Measurements from ENCODE around the gene ABHD10.

The ABHD10 gene

DNA sequence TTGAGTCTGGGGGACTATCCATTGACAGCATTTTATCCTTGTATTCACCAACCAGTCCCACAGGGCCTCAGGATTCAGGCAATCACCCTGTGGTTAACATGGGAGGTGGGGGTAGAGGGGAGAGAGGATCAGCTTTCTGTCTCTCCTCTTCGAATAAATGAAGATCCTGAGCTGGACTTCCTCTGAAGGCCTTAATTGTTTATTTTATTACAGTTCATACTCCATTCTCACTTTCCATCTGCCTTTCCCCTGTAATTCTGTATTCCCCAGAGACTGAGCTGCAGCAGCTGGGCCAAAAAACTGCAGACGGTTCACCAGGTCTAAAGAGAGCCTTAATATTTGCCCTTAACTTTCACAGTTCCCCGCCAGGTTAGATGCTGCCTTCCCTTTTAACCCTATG, 31.8 kb downstream of the ABHD10 start:
- no peak overlapping the region for H3K27ac ChIP-seq (ENCODE audit: low read length)
- TF ChIP-seq, protein P1, sequence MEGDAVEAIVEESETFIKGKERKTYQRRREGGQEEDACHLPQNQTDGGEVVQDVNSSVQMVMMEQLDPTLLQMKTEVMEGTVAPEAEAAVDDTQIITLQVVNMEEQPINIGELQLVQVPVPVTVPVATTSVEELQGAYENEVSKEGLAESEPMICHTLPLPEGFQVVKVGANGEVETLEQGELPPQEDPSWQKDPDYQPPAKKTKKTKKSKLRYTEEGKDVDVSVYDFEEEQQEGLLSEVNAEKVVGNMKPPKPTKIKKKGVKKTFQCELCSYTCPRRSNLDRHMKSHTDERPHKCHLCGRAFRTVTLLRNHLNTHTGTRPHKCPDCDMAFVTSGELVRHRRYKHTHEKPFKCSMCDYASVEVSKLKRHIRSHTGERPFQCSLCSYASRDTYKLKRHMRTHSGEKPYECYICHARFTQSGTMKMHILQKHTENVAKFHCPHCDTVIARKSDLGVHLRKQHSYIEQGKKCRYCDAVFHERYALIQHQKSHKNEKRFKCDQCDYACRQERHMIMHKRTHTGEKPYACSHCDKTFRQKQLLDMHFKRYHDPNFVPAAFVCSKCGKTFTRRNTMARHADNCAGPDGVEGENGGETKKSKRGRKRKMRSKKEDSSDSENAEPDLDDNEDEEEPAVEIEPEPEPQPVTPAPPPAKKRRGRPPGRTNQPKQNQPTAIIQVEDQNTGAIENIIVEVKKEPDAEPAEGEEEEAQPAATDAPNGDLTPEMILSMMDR (IDR thresholded peaks at IDR 0.05; ENCODE audit: borderline replicate concordance, extremely low read depth, low read length, poor library complexity, severe bottlenecking) = no peak
- H3K4me1 ChIP-seq (ENCODE audit: insufficient read depth, low read length) = no peaks in the 10 kb centered on the region
- no peak overlapping the region for H3K9ac ChIP-seq (ENCODE audit: low read depth, low read length)
- H3K4me3 ChIP-seq (ENCODE audit: low read depth in 1 of 2, low read length in 2 of 2) = no peak overlapping the region
- H3K9me3 ChIP-seq (ENCODE audit: insufficient read depth, low read length, severe bottlenecking) = no peaks in the 10 kb centered on the region
- ATAC-seq (ENCODE audit: insufficient read depth, low read depth) (no peak), DNase-seq (no peak)
- no peaks in the 10 kb centered on the region for H3K36me3 ChIP-seq (ENCODE audit: insufficient read depth, low read length)
- H4K20me1 ChIP-seq (ENCODE audit: insufficient read depth, low read length) = no peaks in the 10 kb centered on the region
- no peak overlapping the region for H2AFZ ChIP-seq (ENCODE audit: low read depth, low read length)
- H3K79me2 ChIP-seq (ENCODE audit: insufficient read depth, low read length) = no peaks in the 10 kb centered on the region
- H3K4me2 ChIP-seq (ENCODE audit: insufficient read depth, low read length) = no peak overlapping the region
- H3K27me3 ChIP-seq (ENCODE audit: insufficient read depth, low read length, poor library complexity) = no peaks in the 10 kb centered on the region

DNA sequence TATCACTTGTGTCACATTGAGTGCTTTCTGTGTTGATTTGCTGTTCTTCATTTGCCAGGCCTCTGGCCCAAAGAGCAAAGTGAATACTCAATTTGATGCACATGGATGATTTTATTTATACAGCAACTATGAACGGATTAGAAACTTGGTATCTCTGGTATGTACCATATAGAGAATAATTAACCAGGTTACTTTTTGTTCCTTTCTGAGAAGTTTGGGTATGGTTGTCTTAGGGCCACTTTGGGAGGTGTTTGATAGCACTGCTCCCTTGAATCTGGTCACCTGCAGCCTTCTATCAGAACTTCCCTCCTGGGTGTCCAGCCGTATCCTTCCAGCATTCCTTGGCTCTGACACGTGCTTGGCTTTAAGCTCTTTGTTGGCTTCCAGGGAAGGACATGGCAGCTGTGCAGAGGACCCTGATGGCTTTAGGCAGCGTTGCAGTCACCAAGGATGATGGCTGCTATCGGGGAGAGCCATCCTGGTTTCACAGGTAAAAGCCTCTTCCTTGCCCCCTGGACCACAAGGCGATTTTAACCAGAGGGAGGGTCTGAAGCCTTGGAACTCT, 32.6 kb downstream of the ABHD10 start:
- Histone ChIP-seq H2AFZ (ENCODE audit: low read depth, low read length) (no peak overlapping the region), H3K27me3 (ENCODE audit: insufficient read depth, low read length, poor library complexity) (no peaks in the 10 kb centered on the region), H3K36me3 (ENCODE audit: insufficient read depth, low read length) (no peaks in the 10 kb centered on the region), H3K9ac (ENCODE audit: low read depth, low read length) (no peak overlapping the region), H3K4me2 (ENCODE audit: insufficient read depth, low read length) (no peak overlapping the region), H3K4me3 (ENCODE audit: low read depth in 1 of 2, low read length in 2 of 2) (no peak overlapping the region), H3K79me2 (ENCODE audit: insufficient read depth, low read length) (no peaks in the 10 kb centered on the region), H3K9me3 (ENCODE audit: insufficient read depth, low read length, severe bottlenecking) (no peaks in the 10 kb centered on the region), H3K27ac (ENCODE audit: low read length) (no peak overlapping the region), H4K20me1 (ENCODE audit: insufficient read depth, low read length) (no peaks in the 10 kb centered on the region), H3K4me1 (ENCODE audit: insufficient read depth, low read length) (no peaks in the 10 kb centered on the region)
- DNase-seq (no peak), ATAC-seq (ENCODE audit: insufficient read depth, low read depth) (no peak; the same call in 2 of the 3 replicates)
- TF ChIP-seq, protein P1 (IDR thresholded peaks at IDR 0.05; ENCODE audit: borderline replicate concordance, extremely low read depth, low read length, poor library complexity, severe bottlenecking) = no peak
- TF ChIP-seq EZH2 (IDR thresholded peaks at IDR 0.05; ENCODE audit: borderline replicate concordance, low read depth, low read length, severe bottlenecking) = no peak

DNA sequence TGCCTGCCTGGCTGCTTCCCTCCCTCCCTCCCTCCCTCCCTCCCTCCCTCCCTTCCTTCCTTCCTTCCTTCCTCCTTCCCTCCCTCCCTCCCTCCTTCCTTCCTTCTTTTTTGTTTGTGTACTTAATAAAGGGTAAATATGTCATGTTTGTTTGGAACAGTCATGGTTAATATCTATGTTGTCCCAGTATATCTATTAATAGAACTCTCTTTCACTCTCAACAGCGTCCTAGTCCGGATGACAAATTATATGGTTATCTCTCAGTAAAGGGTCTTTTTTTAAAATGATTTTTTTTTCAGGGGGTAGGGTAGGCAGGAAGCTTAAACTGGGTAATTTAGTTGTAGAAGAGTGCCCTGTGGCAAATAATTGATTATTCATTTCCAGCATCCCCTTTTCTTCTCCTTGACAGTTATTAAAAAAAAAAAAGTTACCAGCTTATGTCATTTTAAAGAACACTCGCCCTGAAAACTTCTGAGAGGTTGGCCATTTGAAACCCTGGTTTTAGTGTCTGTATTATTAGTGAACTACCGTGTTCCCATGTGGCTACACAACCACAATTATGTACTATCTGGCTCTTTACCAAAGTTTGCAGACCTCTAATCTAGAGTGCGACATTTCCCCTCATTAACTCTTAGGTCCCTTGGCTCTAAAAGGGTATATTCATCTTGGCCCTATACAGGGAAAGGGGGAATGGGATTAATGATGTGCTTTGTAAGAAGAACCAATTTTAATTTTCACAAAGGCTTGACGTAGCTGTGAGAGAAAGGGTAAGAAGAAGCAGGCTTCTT, 33.6 kb downstream of the ABHD10 start:
- DNase-seq = no peak
- H3K4me3 ChIP-seq (ENCODE audit: low read depth in 1 of 2, low read length in 2 of 2) = no peak overlapping the region
- no peak overlapping the region for H3K4me2 ChIP-seq (ENCODE audit: insufficient read depth, low read length)
- no peaks in the 10 kb centered on the region for H3K36me3 ChIP-seq (ENCODE audit: insufficient read depth, low read length)
- no peak overlapping the region for H2AFZ ChIP-seq (ENCODE audit: low read depth, low read length)
- no peak overlapping the region for H3K27ac ChIP-seq (ENCODE audit: low read length)
- no peak overlapping the region for H3K9ac ChIP-seq (ENCODE audit: low read depth, low read length)
- ATAC-seq (ENCODE audit: insufficient read depth, low read depth) = no peak
- no peaks in the 10 kb centered on the region for H4K20me1 ChIP-seq (ENCODE audit: insufficient read depth, low read length)
- no peaks in the 10 kb centered on the region for H3K4me1 ChIP-seq (ENCODE audit: insufficient read depth, low read length)
- TF ChIP-seq EZH2 (IDR thresholded peaks at IDR 0.05; ENCODE audit: borderline replicate concordance, low read depth, low read length, severe bottlenecking) = no peak
- TF ChIP-seq, protein P1 (IDR thresholded peaks at IDR 0.05; ENCODE audit: borderline replicate concordance, extremely low read depth, low read length, poor library complexity, severe bottlenecking) = no peak
- H3K79me2 ChIP-seq (ENCODE audit: insufficient read depth, low read length) = no peaks in the 10 kb centered on the region
- H3K9me3 ChIP-seq (ENCODE audit: insufficient read depth, low read length, severe bottlenecking) = no peaks in the 10 kb centered on the region
- no peaks in the 10 kb centered on the region for H3K27me3 ChIP-seq (ENCODE audit: insufficient read depth, low read length, poor library complexity)

Data from DND-41 (cell line).